Left cardiac atrium (tissue), 4 donors: ENCODE measurements around the gene TRPC1. TPM values are rescaled to one million over a fixed set of nuclear protein-coding genes. Genes with fewer than 3 reads are reported as not detected.
"Not testable (repeated sequence)": the region's sequence is repeated elsewhere in the genome, so short reads cannot be mapped to it uniquely, and the experiment has no call there.

Experiments used
- ATAC-seq, 2 donors: fragments of 200-7000 bp; cut with Tn5 transposase; one replicate each; pipeline ENCODE4 v1.9.1; 2020; ENCODE audit warnings: mild to moderate bottlenecking in 2 of 2, moderate library complexity in 2 of 2
- DNase-seq: peaks from one replicate; pipeline ENCODE4 v3.0.0-alpha.2; 2020
- intact Hi-C, 2 donors: fragments of 100-400 bp; cut with DNase I; formaldehyde crosslinking; loops; one replicate each; pipeline versions ENCODE4 v1.14.1 to v1.15.1; 2022 to 2023
- long read RNA-seq: library from polyadenylated mRNA; unstranded; transcript quantifications from one replicate; pipeline ENCODE4 v2.0.0, GENCODE V29; 2021
- total RNA-seq, 2 donors: library from RNA; stranded (reverse); fragmentation: NEBNext Ultra II Directional; extraction: Animal tissue kit (Norgen Biotek cat#: 25700); gene quantifications; one replicate each; pipeline ENCODE4 v1.2.1, GENCODE V29; 2021
- donor health status: DM: no; HTN: yes; CAD: no.
- donor health status: DM: no; HTN: yes; CAD: no; lungs with severe emphysema.
- donor health status: DM: yes; HTN: yes; CAD: no.
- donor health status: Dilated cardiomyopathy.

TRPC1 gene
- 10 to 100 TPM; 12.2 to 18.6 TPM for total RNA-seq
- long read RNA-seq, full-length matches to known transcripts = 1 of 7 reads
- long read RNA-seq, partial matches to known transcripts = 4 of 7 reads
- long read RNA-seq, other reads (novel, unspliced or antisense) = 2 of 7 reads

GRCh38 chr3:142723968-142724681 lies at the start of gene TRPC1:
TSS of gene TRPC1 (plus strand) at chr3:142724034. CDS start at chr3:142724560, 526 bp downstream.
- peak; percentile 79 for DNase-seq
- ATAC-seq = peak; percentile 93 to 95
- intact Hi-C loops = loop anchor here in 1 of 2 donors (10.0 kb wide), 1 partner anchor 139 kb away; no protein-coding TSS in a partner anchor

GRCh38 chr3:142676151-142676550 lies 47.7 kb upstream of the TRPC1 start:
- no peak for ATAC-seq
- no peak for DNase-seq
- intact Hi-C loops = no loop called here

GRCh38 chr3:142680710-142681109 lies 43.1 kb upstream of the TRPC1 start:
- ATAC-seq (no peak), DNase-seq (no peak)
- intact Hi-C loops = no loop called here

GRCh38 chr3:142690613-142691012 lies 33.2 kb upstream of the TRPC1 start:
- intact Hi-C loops = no loop called here
- ATAC-seq = no peak
- DNase-seq = no peak

GRCh38 chr3:142691527-142691926 lies 32.3 kb upstream of the TRPC1 start:
- intact Hi-C loops = no loop called here
- ATAC-seq (no peak), DNase-seq (no peak)

GRCh38 chr3:142693136-142693853 lies 30.5 kb upstream of the TRPC1 start:
- intact Hi-C loops = no loop called here
- ATAC-seq (peak in 1 of 2 donors; percentile 21), DNase-seq (no peak)

- ATAC-seq (no peak), DNase-seq (no peak)
- intact Hi-C loops = no loop called here
Observed at GRCh38 chr3:142694225-142694624, 29.6 kb upstream of the TRPC1 start.

- no peak for ATAC-seq
- DNase-seq = no peak
- intact Hi-C loops = no loop called here
Observed at GRCh38 chr3:142705198-142705597, 18.6 kb upstream of the TRPC1 start.

- intact Hi-C loops = no loop called here
- ATAC-seq (no peak), DNase-seq (no peak)
Observed at GRCh38 chr3:142706321-142707127, 17.3 kb upstream of the TRPC1 start.

- DNase-seq (no peak), ATAC-seq (no peak)
- intact Hi-C loops = no loop called here
Observed at GRCh38 chr3:142709207-142709606, 14.6 kb upstream of the TRPC1 start.

- DNase-seq, intact Hi-C loops, ATAC-seq: not testable (repeated sequence)
Observed at GRCh38 chr3:142714882-142715281, 9.0 kb upstream of the TRPC1 start.

- DNase-seq = no peak
- no peak for ATAC-seq
- intact Hi-C loops = no loop called here
Observed at GRCh38 chr3:142716102-142716501, 7.7 kb upstream of the TRPC1 start.

- no peak for DNase-seq
- intact Hi-C loops = loop anchor here in 1 of 2 donors (10.0 kb wide), 1 partner anchor 139 kb away; no protein-coding TSS in a partner anchor
- ATAC-seq = peak in 1 of 2 donors; percentile 4
Observed at GRCh38 chr3:142723665-142723967, 218 bp upstream of the TRPC1 start.

- intact Hi-C loops = loop anchor here in 1 of 2 donors (10.0 kb wide), 1 partner anchor 140 kb away; no protein-coding TSS in a partner anchor
- DNase-seq = peak; percentile 60
- ATAC-seq = peak; percentile 45 to 70
Observed at GRCh38 chr3:142724682-142725356, 985 bp downstream of the TRPC1 start.

GRCh38 chr3:142725357-142725739 lies 1.5 kb downstream of the TRPC1 start:
- DNase-seq (no peak), ATAC-seq (no peak)
- intact Hi-C loops = loop anchor here in 1 of 2 donors (10.0 kb wide), 1 partner anchor 141 kb away; no protein-coding TSS in a partner anchor

- DNase-seq = no peak
- intact Hi-C loops = loop anchor here in 1 of 2 donors (10.0 kb wide), 1 partner anchor 141 kb away; no protein-coding TSS in a partner anchor
- no peak for ATAC-seq
Observed at GRCh38 chr3:142726017-142726416, 2.2 kb downstream of the TRPC1 start.

- DNase-seq = no peak
- no peak for ATAC-seq
- intact Hi-C loops = loop anchor here in 1 of 2 donors (10.0 kb wide), 1 partner anchor 273 kb away; the partner anchor contains the start of gene U2SURP
Observed at GRCh38 chr3:142732066-142732465, 8.2 kb downstream of the TRPC1 start.

- intact Hi-C loops = loop anchor here in 1 of 2 donors (10.0 kb wide), 1 partner anchor 270 kb away; the partner anchor contains the start of gene U2SURP
- ATAC-seq = no peak
- DNase-seq = no peak
Observed at GRCh38 chr3:142734834-142735233, 11.0 kb downstream of the TRPC1 start.
